ENCODE results near the gene KIF26A. TPM values are rescaled to one million over a fixed set of nuclear protein-coding genes. Genes with fewer than 3 reads are reported as not detected.

KIF26A gene
- total RNA-seq, 1 experiment from 2014 or later, result 3.1 TPM

DNA sequence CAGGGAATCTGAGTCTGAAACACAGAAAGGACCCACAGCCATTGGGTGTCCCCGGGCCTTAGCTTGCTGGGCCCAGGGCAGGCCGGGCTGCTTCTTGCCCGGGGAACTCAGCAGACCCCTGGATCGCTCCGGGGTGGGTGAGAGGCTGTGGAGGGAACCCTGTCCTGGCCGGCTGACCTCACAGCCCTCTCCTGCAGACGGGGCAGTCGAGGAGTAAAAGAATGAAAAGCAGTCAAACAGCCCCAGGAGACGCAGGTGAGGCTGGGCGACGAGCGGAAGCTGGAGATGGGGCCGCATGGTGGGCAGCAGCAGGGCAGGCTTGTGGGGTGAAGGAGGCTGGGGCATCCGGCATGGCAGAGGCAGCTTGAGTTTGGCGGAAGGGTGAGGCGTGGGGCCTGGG, 57.0 kb downstream of the KIF26A start:
- Histone ChIP-seq H3K4me3 (ENCODE audit: low read length) (no peak overlapping the region), H3K27ac (ENCODE audit: low read length) (no peak overlapping the region), H4K20me1 (ENCODE audit: low read length) (no peaks in the 10 kb centered on the region), H3K9me2 (replicated peaks; ENCODE audit: low read length) (no peaks in the 10 kb centered on the region), H2AFZ (ENCODE audit: low read length) (no peak overlapping the region), H3K9ac (ENCODE audit: low read length) (no peak overlapping the region), H3K4me2 (ENCODE audit: low read length) (no peak overlapping the region), H3K4me1 (ENCODE audit: insufficient read depth, low read length) (no peaks in the 10 kb centered on the region), H3K27me3 (ENCODE audit: low read length) (peaks cover 48% of the 10 kb centered on the region), H3K79me2 (ENCODE audit: low read length) (no peaks in the 10 kb centered on the region), H3K36me3 (ENCODE audit: low read depth, low read length) (no peaks in the 10 kb centered on the region), H3K9me3 (ENCODE audit: low read length) (no peaks in the 10 kb centered on the region), H3F3A (ENCODE audit: low read length, unreplicated experiment) (no peaks in the 10 kb centered on the region)
- ATAC-seq (no peak), DNase-seq (no peak)
- no TSS peak for BruUV-seq (replicated peaks)
- intact Hi-C loops (cut with micrococcal nuclease), result no loop called here
- ChIA-PET POLR2A (ENCODE audit: unreplicated experiment) (no interaction called here), CTCF (no interaction called here)
- TF ChIP-seq, protein P1, sequence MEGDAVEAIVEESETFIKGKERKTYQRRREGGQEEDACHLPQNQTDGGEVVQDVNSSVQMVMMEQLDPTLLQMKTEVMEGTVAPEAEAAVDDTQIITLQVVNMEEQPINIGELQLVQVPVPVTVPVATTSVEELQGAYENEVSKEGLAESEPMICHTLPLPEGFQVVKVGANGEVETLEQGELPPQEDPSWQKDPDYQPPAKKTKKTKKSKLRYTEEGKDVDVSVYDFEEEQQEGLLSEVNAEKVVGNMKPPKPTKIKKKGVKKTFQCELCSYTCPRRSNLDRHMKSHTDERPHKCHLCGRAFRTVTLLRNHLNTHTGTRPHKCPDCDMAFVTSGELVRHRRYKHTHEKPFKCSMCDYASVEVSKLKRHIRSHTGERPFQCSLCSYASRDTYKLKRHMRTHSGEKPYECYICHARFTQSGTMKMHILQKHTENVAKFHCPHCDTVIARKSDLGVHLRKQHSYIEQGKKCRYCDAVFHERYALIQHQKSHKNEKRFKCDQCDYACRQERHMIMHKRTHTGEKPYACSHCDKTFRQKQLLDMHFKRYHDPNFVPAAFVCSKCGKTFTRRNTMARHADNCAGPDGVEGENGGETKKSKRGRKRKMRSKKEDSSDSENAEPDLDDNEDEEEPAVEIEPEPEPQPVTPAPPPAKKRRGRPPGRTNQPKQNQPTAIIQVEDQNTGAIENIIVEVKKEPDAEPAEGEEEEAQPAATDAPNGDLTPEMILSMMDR (conservative IDR thresholded peaks at IDR 0.05; ENCODE audit: low read depth, low read length), result no peak
- TF ChIP-seq EZH2phosphoT487 (IDR thresholded peaks at IDR 0.05; ENCODE audit: borderline replicate concordance, low read length) (no peak), EZH2 (IDR thresholded peaks at IDR 0.05; ENCODE audit: low read length, unreplicated experiment) (no peak)

DNA sequence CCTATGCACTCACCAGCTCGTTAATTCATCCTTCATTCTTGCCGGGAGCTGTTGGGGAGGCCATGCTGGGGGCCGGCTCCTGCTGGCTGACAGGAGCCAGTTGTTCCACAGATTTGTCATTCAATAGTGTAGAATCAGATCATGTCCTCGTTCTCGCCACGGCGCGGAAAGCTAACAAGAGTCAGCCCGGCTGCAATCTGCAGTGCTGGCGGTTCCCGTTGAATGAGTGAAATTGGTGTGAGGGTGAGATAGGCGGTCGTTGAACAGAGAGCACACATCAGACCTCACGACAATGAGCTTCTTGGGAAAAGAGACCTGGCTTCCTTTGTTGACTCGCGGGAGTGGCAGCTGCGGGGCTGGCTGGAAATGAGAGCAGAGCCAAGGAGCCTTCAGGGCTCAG, 57.5 kb downstream of the KIF26A start:
- no peaks in the 10 kb centered on the region for H3K9me3 ChIP-seq (ENCODE audit: low read length)
- ChIA-PET CTCF (no interaction called here), POLR2A (ENCODE audit: unreplicated experiment) (no interaction called here)
- no TSS peak for BruUV-seq (replicated peaks)
- no peak for TF ChIP-seq EZH2phosphoT487 (IDR thresholded peaks at IDR 0.05; ENCODE audit: borderline replicate concordance, low read length)
- TF ChIP-seq, protein P1 (conservative IDR thresholded peaks at IDR 0.05; ENCODE audit: low read depth, low read length), result no peak
- no peak for TF ChIP-seq EZH2 (IDR thresholded peaks at IDR 0.05; ENCODE audit: low read length, unreplicated experiment)
- H3K79me2 ChIP-seq (ENCODE audit: low read length), result no peaks in the 10 kb centered on the region
- no peaks in the 10 kb centered on the region for H3F3A ChIP-seq (ENCODE audit: low read length, unreplicated experiment)
- peaks cover 48% of the 10 kb centered on the region for H3K27me3 ChIP-seq (ENCODE audit: low read length)
- no peak overlapping the region for H2AFZ ChIP-seq (ENCODE audit: low read length)
- no peak overlapping the region for H3K4me2 ChIP-seq (ENCODE audit: low read length)
- no peak overlapping the region for H3K4me3 ChIP-seq (ENCODE audit: low read length)
- intact Hi-C loops (cut with micrococcal nuclease), result no loop called here
- H3K27ac ChIP-seq (ENCODE audit: low read length), result no peak overlapping the region
- H4K20me1 ChIP-seq (ENCODE audit: low read length), result no peaks in the 10 kb centered on the region
- no peaks in the 10 kb centered on the region for H3K36me3 ChIP-seq (ENCODE audit: low read depth, low read length)
- no peaks in the 10 kb centered on the region for H3K9me2 ChIP-seq (replicated peaks; ENCODE audit: low read length)
- no peaks in the 10 kb centered on the region for H3K4me1 ChIP-seq (ENCODE audit: insufficient read depth, low read length)
- DNase-seq, result no peak
- H3K9ac ChIP-seq (ENCODE audit: low read length), result no peak overlapping the region
- no peak for ATAC-seq

DNA sequence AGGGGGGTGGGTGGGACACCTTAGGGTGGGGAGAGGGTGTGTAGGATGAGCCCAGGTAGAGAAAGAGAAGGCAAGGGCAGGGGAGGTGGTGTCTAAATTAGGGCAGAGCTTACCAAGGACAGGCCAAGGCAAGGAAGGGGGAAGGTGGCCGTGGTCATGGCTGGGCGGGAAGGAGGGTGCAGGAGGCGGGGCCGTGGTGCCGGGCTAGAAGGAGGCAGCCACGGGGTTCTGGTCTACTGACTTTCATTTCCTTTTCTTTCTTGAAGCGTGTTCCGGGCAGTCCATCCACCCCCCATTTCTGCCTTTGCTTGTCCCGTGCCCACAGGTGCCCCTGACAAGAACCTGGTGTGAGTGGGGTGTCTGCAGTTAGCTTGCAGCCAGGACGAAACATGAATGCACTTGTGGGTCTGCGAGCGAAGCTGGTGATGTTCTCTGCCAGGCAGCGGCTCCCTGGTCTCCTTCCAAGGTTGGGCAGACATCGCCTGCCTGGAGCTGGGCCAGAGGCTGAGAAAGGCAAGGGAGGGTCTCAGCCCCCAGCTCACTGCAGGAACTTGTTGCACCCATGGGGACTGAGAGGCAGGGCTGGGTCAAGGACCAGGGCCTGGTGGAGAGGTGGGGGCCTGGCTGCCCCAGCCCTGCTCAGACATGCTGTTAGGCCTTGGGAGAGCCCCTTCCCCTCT, 58.2 kb downstream of the KIF26A start:
- Histone ChIP-seq H3K4me3 (ENCODE audit: low read length) (no peak overlapping the region), H3K27me3 (ENCODE audit: low read length) (peaks cover 48% of the 10 kb centered on the region), H3K27ac (ENCODE audit: low read length) (no peak overlapping the region), H2AFZ (ENCODE audit: low read length) (no peak overlapping the region), H3K36me3 (ENCODE audit: low read depth, low read length) (no peaks in the 10 kb centered on the region), H3F3A (ENCODE audit: low read length, unreplicated experiment) (no peaks in the 10 kb centered on the region), H3K9me3 (ENCODE audit: low read length) (no peaks in the 10 kb centered on the region), H3K4me1 (ENCODE audit: insufficient read depth, low read length) (no peaks in the 10 kb centered on the region), H3K9ac (ENCODE audit: low read length) (no peak overlapping the region), H4K20me1 (ENCODE audit: low read length) (no peaks in the 10 kb centered on the region), H3K9me2 (replicated peaks; ENCODE audit: low read length) (no peaks in the 10 kb centered on the region), H3K4me2 (ENCODE audit: low read length) (no peak overlapping the region), H3K79me2 (ENCODE audit: low read length) (no peaks in the 10 kb centered on the region)
- CTCF ChIA-PET, result no interaction called here
- intact Hi-C loops (cut with micrococcal nuclease), result no loop called here
- POLR2A ChIA-PET (ENCODE audit: unreplicated experiment), result no interaction called here
- TF ChIP-seq EZH2 (IDR thresholded peaks at IDR 0.05; ENCODE audit: low read length, unreplicated experiment), result no peak
- BruUV-seq (replicated peaks), result no TSS peak
- ATAC-seq (no peak), DNase-seq (no peak)
